SU-DHL-6 (cell line): ENCODE results near the gene SERINC5.

Source experiments
- H2AFZ ChIP-seq: fragments of 200-600 bp; sonication (generic); 2 replicates; pipeline ENCODE4 v1.6.1; 2014; ENCODE audit warnings: low read depth, mild to moderate bottlenecking, moderate library complexity, mixed read lengths, antibody characterized with exemption, low read length; ENCODE audit not compliant: severe bottlenecking
- H3F3A ChIP-seq: fragments of 200-600 bp; shearing (Covaris generic); 2 replicates; pipeline ENCODE4 v1.6.0; 2016; ENCODE audit warnings: antibody characterized with exemption, mild to moderate bottlenecking; ENCODE audit not compliant: insufficient read depth
- H3K27ac ChIP-seq: fragments of 200-600 bp; sonication (generic); 2 replicates; pipeline ENCODE4 v1.5.1; 2016; ENCODE audit warnings: low read depth, mild to moderate bottlenecking, low read length, moderate library complexity, mixed read lengths
- H3K27me3 ChIP-seq: fragments of 200-600 bp; sonication (generic), shearing (Covaris generic); 2 replicates; pipeline ENCODE4 v1.6.0; 2014; ENCODE audit warnings: mild to moderate bottlenecking, low read length
- H3K36me3 ChIP-seq: fragments of 200-600 bp; sonication (generic); 2 replicates; pipeline ENCODE4 v1.6.1; 2014; ENCODE audit warnings: mild to moderate bottlenecking, low read length, mixed read lengths
- H3K4me2 ChIP-seq: fragments of 300-600, 200-600 bp; shearing (Covaris generic), sonication (generic); 2 replicates; pipeline ENCODE4 v1.6.0; 2014; ENCODE audit warnings: low read length, low read depth, mild to moderate bottlenecking; ENCODE audit not compliant: poor library complexity, severe bottlenecking
- H3K4me3 ChIP-seq: fragments of 200-600 bp; sonication (generic); 2 replicates; pipeline ENCODE4 v1.5.1; 2014; ENCODE audit warnings: antibody characterized with exemption, low read length, mild to moderate bottlenecking, mixed read lengths; ENCODE audit not compliant: insufficient read depth, poor library complexity, severe bottlenecking
- H3K79me2 ChIP-seq: fragments of 200-600 bp; sonication (generic); 2 replicates; pipeline ENCODE4 v1.6.1; 2014; ENCODE audit warnings: mild to moderate bottlenecking, low read length, moderate library complexity; ENCODE audit not compliant: insufficient read depth
- H3K9ac ChIP-seq: fragments of 200-600 bp; sonication (generic); 2 replicates; pipeline ENCODE4 v1.7.0; 2014; ENCODE audit warnings: mild to moderate bottlenecking, low read length
- H3K9me2 ChIP-seq: fragments of 200-600 bp; sonication (generic); replicated peaks from 2 replicates; pipeline ENCODE4 v1.6.1; 2014; ENCODE audit warnings: low read length; ENCODE audit not compliant: insufficient read depth
- H3K9me3 ChIP-seq: fragments of 200-600 bp; sonication (generic); 2 replicates; pipeline ENCODE4 v1.6.1; 2014; ENCODE audit warnings: low read length, mixed read lengths; ENCODE audit not compliant: insufficient read depth
- H4K20me1 ChIP-seq: fragments of 200-600 bp; sonication (generic); 2 replicates; pipeline ENCODE4 v1.6.1; 2014; ENCODE audit warnings: low read depth, mild to moderate bottlenecking, antibody characterized with exemption, low read length, moderate library complexity, mixed read lengths
- CTCF ChIP-seq: fragments of 200-600 bp; sonication (generic); IDR thresholded peaks from one replicate; pipeline ENCODE4 v1.5.1; 2017; ENCODE audit warnings: antibody characterized with exemption, mild to moderate bottlenecking, low read length, moderate library complexity; ENCODE audit not compliant: insufficient read depth, poor library complexity, severe bottlenecking
- EZH2phosphoT487 ChIP-seq: fragments of 200-600 bp; sonication (generic), shearing (Covaris generic); conservative IDR thresholded peaks from 2 replicates; pipeline ENCODE4 v1.6.1; 2018; ENCODE audit warnings: mild to moderate bottlenecking, antibody characterized with exemption, low read length, moderate library complexity, mixed read lengths

SERINC5 gene

DNA sequence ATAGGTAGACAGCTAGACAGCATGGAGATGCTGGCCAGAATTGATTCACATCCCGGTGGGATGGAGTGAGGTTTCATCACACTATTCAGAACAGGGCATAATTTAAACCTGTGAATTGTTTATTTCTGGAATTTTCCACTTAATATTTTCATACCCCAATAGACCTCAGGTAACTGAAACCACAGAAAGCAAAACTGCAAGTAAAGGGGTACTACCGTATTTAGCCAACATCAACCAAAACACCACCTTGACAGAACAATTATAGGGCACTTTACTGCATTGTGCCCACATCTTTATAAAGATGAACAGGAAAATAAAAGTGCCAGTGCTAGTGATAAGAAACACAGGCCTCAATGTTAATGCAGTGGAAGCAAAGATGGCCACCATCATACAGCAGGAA is 7.5 kb downstream of the SERINC5 start:
- peak overlapping the region; percentile 88 for H3K27ac ChIP-seq
- H3K79me2 ChIP-seq = peaks cover 99% of the 10 kb centered on the region

GRCh38 chr5:80246995-80247729 is 8.7 kb downstream of the SERINC5 start:
- H3K9ac ChIP-seq = peak overlapping the region; percentile 17; the same call in 1 of the 2 replicates
- H3K27ac ChIP-seq = peak overlapping the region; percentile 88
- no peaks in the 10 kb centered on the region for H4K20me1 ChIP-seq
- peaks cover 9% of the 10 kb centered on the region; the same call in 1 of the 2 replicates for H3K9me3 ChIP-seq
- peaks cover 99% of the 10 kb centered on the region for H3K79me2 ChIP-seq
- H3K27me3 ChIP-seq = no peaks in the 10 kb centered on the region
- H3K4me3 ChIP-seq = peak overlapping the region; percentile 0
- peaks cover 47% of the 10 kb centered on the region for H3F3A ChIP-seq
- peak overlapping the region; percentile 63 for H3K4me2 ChIP-seq
- TF ChIP-seq EZH2phosphoT487 (no peak), CTCF (no peak)
- no peak overlapping the region for H2AFZ ChIP-seq
- H3K9me2 ChIP-seq = no peaks in the 10 kb centered on the region
- peaks cover 20% of the 10 kb centered on the region for H3K36me3 ChIP-seq

More for the DNA sequence above, 7.5 kb downstream of the SERINC5 start:
- H3K9ac ChIP-seq = peak overlapping the region; percentile 17; the same call in 1 of the 2 replicates
- H2AFZ ChIP-seq = no peak overlapping the region
- H3K4me2 ChIP-seq = peak overlapping the region; percentile 63
- H3K4me3 ChIP-seq = no peak overlapping the region
- H3K9me2 ChIP-seq = no peaks in the 10 kb centered on the region
- H3F3A ChIP-seq = peaks cover 39% of the 10 kb centered on the region
- TF ChIP-seq CTCF (no peak), EZH2phosphoT487 (no peak)
- H3K9me3 ChIP-seq = peaks cover under 1% of the 10 kb centered on the region; the same call in 1 of the 2 replicates
- H3K27me3 ChIP-seq = no peaks in the 10 kb centered on the region
- H4K20me1 ChIP-seq = no peaks in the 10 kb centered on the region
- H3K36me3 ChIP-seq = peaks cover 11% of the 10 kb centered on the region

GRCh38 chr5:80246001-80246758 is 9.7 kb downstream of the SERINC5 start:
- peaks cover 9% of the 10 kb centered on the region; the same call in 1 of the 2 replicates for H3K9me3 ChIP-seq
- peak overlapping the region; percentile 88 for H3K27ac ChIP-seq
- H3F3A ChIP-seq = peaks cover 57% of the 10 kb centered on the region
- no peak overlapping the region for H2AFZ ChIP-seq
- no peaks in the 10 kb centered on the region for H3K9me2 ChIP-seq
- peaks cover 99% of the 10 kb centered on the region for H3K79me2 ChIP-seq
- H3K36me3 ChIP-seq = peaks cover 30% of the 10 kb centered on the region
- peak overlapping the region; percentile 63 for H3K4me2 ChIP-seq
- TF ChIP-seq CTCF (no peak), EZH2phosphoT487 (no peak)
- no peak overlapping the region for H3K4me3 ChIP-seq
- no peaks in the 10 kb centered on the region for H3K27me3 ChIP-seq
- H3K9ac ChIP-seq = peak overlapping the region; percentile 17; the same call in 1 of the 2 replicates
- no peaks in the 10 kb centered on the region for H4K20me1 ChIP-seq
